ENCODE measurements around the gene NMNAT2. TPM values are rescaled to one million over a fixed set of nuclear protein-coding genes. Genes with fewer than 3 reads are reported as not detected.

Gene NMNAT2
- total and polyA plus RNA-seq, 2 of the 4 experiments (the other 2 are of a cell fraction): 0.36 to 2.4 TPM

DNA sequence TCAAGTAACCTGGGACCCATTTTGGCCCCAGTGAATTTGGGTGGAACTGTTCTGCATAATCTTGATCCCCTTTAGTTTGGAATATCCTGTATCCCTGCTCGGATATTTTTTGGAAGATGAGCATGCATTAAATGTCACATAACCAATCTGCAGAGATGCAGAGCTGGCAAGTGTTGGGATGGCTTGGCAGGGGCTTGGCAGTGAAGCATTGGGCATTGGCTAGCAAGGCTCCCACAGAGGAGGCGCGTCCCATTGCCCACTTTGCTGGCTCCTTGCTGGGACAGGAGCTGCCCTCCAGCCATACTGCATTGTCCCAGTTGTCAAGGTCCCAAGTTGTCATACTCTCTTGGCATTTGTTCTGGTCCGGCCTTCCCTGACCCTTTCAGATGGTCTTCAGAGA, 202.2 kb downstream of the NMNAT2 start:
- Histone ChIP-seq H2AK9ac (replicated peaks; ENCODE audit: low read depth, low read length, poor library complexity) (no peak overlapping the region), H2AK5ac (ENCODE audit: low read depth, low read length) (no peak overlapping the region), H3K79me1 (ENCODE audit: low read depth in 1 of 2, low read length in 2 of 2) (no peaks in the 10 kb centered on the region), H4K91ac (ENCODE audit: insufficient read depth, low read depth, low read length) (no peak overlapping the region), H2BK15ac (ENCODE audit: low read depth, low read length) (no peak overlapping the region), H4K20me1 (ENCODE audit: insufficient read depth, low read length) (no peaks in the 10 kb centered on the region), H3K4me1 (ENCODE audit: control insufficient read depth, insufficient read depth, low read length) (peaks cover 4% of the 10 kb centered on the region), H4K5ac (ENCODE audit: low read depth, low read length) (no peak overlapping the region), H3K27ac (ENCODE audit: insufficient read depth, low read length) (no peak overlapping the region), H2BK120ac (ENCODE audit: low read depth, low read length) (no peak overlapping the region), H2BK20ac (ENCODE audit: low read depth, low read length) (no peak overlapping the region), H3K36me3 (ENCODE audit: control insufficient read depth, insufficient read depth, low read length) (no peaks in the 10 kb centered on the region), H3K9me3 (ENCODE audit: control insufficient read depth, insufficient read depth, low read length) (no peaks in the 10 kb centered on the region), H3K4me3 (ENCODE audit: insufficient read depth, low read depth, low read length) (no peak overlapping the region), H3K23ac (ENCODE audit: low read depth, low read length) (no peak overlapping the region), H3K27me3 (ENCODE audit: control insufficient read depth, insufficient read depth, low read length) (peaks cover 6% of the 10 kb centered on the region; the same call in 1 of the 2 replicates), H2AFZ (replicated peaks; ENCODE audit: low read length, poor library complexity) (no peak overlapping the region), H3K14ac (replicated peaks; ENCODE audit: low read depth, low read length) (no peak overlapping the region), H3K9ac (ENCODE audit: low read depth, low read length) (no peak overlapping the region), H3K4me2 (ENCODE audit: low read depth, low read length) (no peak overlapping the region), H3K18ac (ENCODE audit: low read depth, low read length) (no peak overlapping the region), H3K9me1 (ENCODE audit: insufficient read depth, low read length) (peaks cover 3% of the 10 kb centered on the region; the same call in 1 of the 2 replicates), H2BK5ac (ENCODE audit: low read depth, low read length, poor library complexity, severe bottlenecking) (no peak overlapping the region), H3K4ac (ENCODE audit: low read depth, low read length) (no peak overlapping the region), H3K56ac (ENCODE audit: extremely low read depth, insufficient read depth, low read length) (no peak overlapping the region), H4K8ac (ENCODE audit: low read depth in 2 of 2, low read length in 2 of 2) (no peak overlapping the region)
- TF ChIP-seq NFE2L2 (IDR thresholded peaks at IDR 0.05; ENCODE audit: low read depth, low read length): no peak
- TF ChIP-seq SMC3 (IDR thresholded peaks at IDR 0.05; ENCODE audit: low read depth, low read length): no peak
- TF ChIP-seq RCOR1 (IDR thresholded peaks at IDR 0.05; ENCODE audit: insufficient replicate concordance, low read length): no peak
- no peak for TF ChIP-seq RAD21 (IDR thresholded peaks at IDR 0.05; ENCODE audit: low read length)
- no peak for TF ChIP-seq POLR2A (IDR thresholded peaks at IDR 0.05; ENCODE audit: low read depth, low read length)
- no peak for TF ChIP-seq MAZ (IDR thresholded peaks at IDR 0.05; ENCODE audit: borderline replicate concordance, low read depth, low read length)
- no peak for TF ChIP-seq RFX5 (IDR thresholded peaks at IDR 0.05; ENCODE audit: low read depth, low read length)
- no peak for TF ChIP-seq FOS (IDR thresholded peaks at IDR 0.05; ENCODE audit: low read depth, low read length)
- TF ChIP-seq CEBPB (IDR thresholded peaks at IDR 0.05; ENCODE audit: low read depth, low read length): no peak
- TF ChIP-seq CHD1 (IDR thresholded peaks at IDR 0.05; ENCODE audit: low read depth, low read length): no peak
- TF ChIP-seq BHLHE40 (IDR thresholded peaks at IDR 0.05; ENCODE audit: low read depth, low read length): no peak
- no peak for TF ChIP-seq MAFK (IDR thresholded peaks at IDR 0.05; ENCODE audit: low read depth, low read length)
- intact Hi-C loops (cut with micrococcal nuclease): loop anchor here (5.0 kb wide), 1 partner anchor 39 kb away; no protein-coding TSS in a partner anchor
- DNase-seq: no peak
- ATAC-seq (ENCODE audit: low read depth): no peak
- no TSS peak for BruUV-seq (replicated peaks)
- ChIA-PET CTCF (interaction anchor here (0.6 kb wide), 1 partner anchor 268 kb away, joined by 3 read pairs; no protein-coding TSS in a partner anchor), POLR2A (ENCODE audit: unreplicated experiment) (no interaction called here)
- dilution Hi-C loops (cut with HindIII; ENCODE audit: low sequenced_read_pairs, unreplicated experiment): no loop called here
- no CpG with 5 or more reads among the region's 4 CpGs for WGBS, 2 experiments (ENCODE audit: extremely low coverage in 2 of 2, insufficient read length in 1 of 2)
- in situ Hi-C loops (cut with MboI; ENCODE audit: low sequenced_read_pairs): no loop called here

Measured in IMR-90 (cell line).